GM19238 (cell line): ENCODE results near the gene MAPT.
"Not testable (repeated sequence)": the region's sequence is repeated elsewhere in the genome, so short reads cannot be mapped to it uniquely, and the experiment has no call there.

Experiments
- DNase-seq: peaks from one replicate; pipeline ENCODE4 v3.0.0; 2011; ENCODE audit warnings: low spot score; ENCODE audit not compliant: insufficient read length

The MAPT gene

GRCh38 chr17:46007461-46007965 is 113.2 kb downstream of the MAPT start:
- DNase-seq: no peak

GRCh38 chr17:46008591-46008990 is 114.2 kb downstream of the MAPT start:
- no peak for DNase-seq

- no peak for DNase-seq
Measured at GRCh38 chr17:46009681-46010596, 115.6 kb downstream of the MAPT start.

GRCh38 chr17:46010597-46011186 is 116.3 kb downstream of the MAPT start:
- DNase-seq: no peak

- DNase-seq: no peak
Measured at GRCh38 chr17:46011711-46012505, 117.6 kb downstream of the MAPT start.

GRCh38 chr17:46012506-46013079 is 118.2 kb downstream of the MAPT start:
- no peak for DNase-seq

- DNase-seq: no peak
Measured at GRCh38 chr17:46013127-46013501, 118.8 kb downstream of the MAPT start.

GRCh38 chr17:46013502-46014165 is 119.3 kb downstream of the MAPT start:
- no peak for DNase-seq

- DNase-seq: not testable (repeated sequence)
Measured at GRCh38 chr17:46019408-46019925, 125.1 kb downstream of the MAPT start.

- DNase-seq: peak; percentile 42
Measured at GRCh38 chr17:46020023-46020761, 125.8 kb downstream of the MAPT start.

- DNase-seq: no peak
Measured at GRCh38 chr17:46020998-46021397, 126.6 kb downstream of the MAPT start.

GRCh38 chr17:46023366-46023765 is 129.0 kb downstream of the MAPT start:
- DNase-seq: not testable (repeated sequence)

GRCh38 chr17:46023783-46024388 is 129.5 kb downstream of the MAPT start:
- DNase-seq: no peak

GRCh38 chr17:46024590-46024989 is 130.2 kb downstream of the MAPT start:
- DNase-seq: no peak

- DNase-seq: no peak
Measured at GRCh38 chr17:46025060-46025459, 130.7 kb downstream of the MAPT start.

- no peak for DNase-seq
Measured at GRCh38 chr17:46025510-46026165, 131.3 kb downstream of the MAPT start.

GRCh38 chr17:46026166-46027047 is 132.1 kb downstream of the MAPT start:
- no peak for DNase-seq
